Spleen (tissue), 7 donors: ENCODE results near the gene FAT2.

ENCODE experiments used
- CTCF ChIP-seq, 11 experiments: fragments of 200-600 bp in 7 of 11; fragments of 450-650 bp in 4 of 11; sonication (generic) in 4 of 11; IDR thresholded peaks in 8 of 11; conservative IDR thresholded peaks in 3 of 11; 1 replicate in 7 of 11; 2 replicates in 4 of 11; pipeline versions ENCODE4 v1.4.0 to v1.8.0; 2016 to 2021; ENCODE audit warnings: antibody characterized with exemption in 11 of 11, inconsistent platforms in 4 of 11, mild to moderate bottlenecking in 1 of 11
- POLR2A ChIP-seq, 3 donors: fragments of 450-650 bp; IDR thresholded peaks; one replicate each; pipeline ENCODE4 v1.5.1; 2017; ENCODE audit warnings: antibody characterized with exemption in 3 of 3, mild to moderate bottlenecking in 1 of 3
- POLR2AphosphoS5 ChIP-seq, 3 donors: sonication (generic); formaldehyde crosslinking; IDR thresholded peaks; one replicate each; pipeline ENCODE4 v1.5.1; 2017; ENCODE audit warnings: antibody characterized with exemption in 3 of 3
- donor health status: DM: no; HTN: no; CAD: no; lungs with moderate emphysema.
- donor health status: DM: no; HTN: no; CAD: no.
- donor health status: DM: no; HTN: no; CAD: no.

DNA sequence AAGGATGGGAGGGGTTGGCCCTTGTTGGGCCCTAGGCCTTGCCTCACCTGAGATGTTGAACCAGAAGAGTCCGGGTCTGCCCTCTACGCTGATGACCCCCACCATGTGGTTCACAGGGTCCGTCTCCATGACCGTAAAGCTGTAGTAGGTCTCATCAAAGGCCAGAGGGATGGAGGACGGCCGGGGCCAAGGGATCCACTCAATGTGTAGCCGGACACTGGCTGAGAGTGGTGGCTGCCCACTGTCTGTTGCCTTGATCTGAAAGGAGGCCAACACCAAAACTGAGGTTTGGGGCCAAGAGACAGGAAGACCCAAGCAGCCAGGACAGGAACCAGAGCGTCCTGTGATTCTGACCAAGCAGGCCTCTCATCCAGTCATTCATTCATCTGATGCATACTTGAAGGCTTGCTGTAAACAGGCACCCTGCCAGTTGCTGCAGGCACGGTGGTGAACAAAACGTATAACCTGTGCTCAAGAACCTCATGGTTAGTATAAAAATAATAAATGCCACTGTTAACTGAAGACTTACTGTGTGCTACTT is 37.9 kb downstream of the FAT2 start:
- no peak for TF ChIP-seq CTCF (IDR thresholded peaks at IDR 0.05 in 8 of 11, conservative IDR thresholded peaks at IDR 0.05 in 3 of 11)
- TF ChIP-seq POLR2AphosphoS5 (IDR thresholded peaks at IDR 0.05): no peak
- no peak for TF ChIP-seq POLR2A (IDR thresholded peaks at IDR 0.05)
